Activated CD4-positive, alpha-beta T cell treated with anti-CD3 and anti-CD28 coated beads, Interleukin-2, amount 50 U/mL, for 1 hour (primary cell): Measurements from ENCODE around the gene MTCL3.

Experiments
- DNase-seq: peaks from one replicate; pipeline ENCODE4 v3.0.0-alpha.2; 2020

The MTCL3 gene

DNA sequence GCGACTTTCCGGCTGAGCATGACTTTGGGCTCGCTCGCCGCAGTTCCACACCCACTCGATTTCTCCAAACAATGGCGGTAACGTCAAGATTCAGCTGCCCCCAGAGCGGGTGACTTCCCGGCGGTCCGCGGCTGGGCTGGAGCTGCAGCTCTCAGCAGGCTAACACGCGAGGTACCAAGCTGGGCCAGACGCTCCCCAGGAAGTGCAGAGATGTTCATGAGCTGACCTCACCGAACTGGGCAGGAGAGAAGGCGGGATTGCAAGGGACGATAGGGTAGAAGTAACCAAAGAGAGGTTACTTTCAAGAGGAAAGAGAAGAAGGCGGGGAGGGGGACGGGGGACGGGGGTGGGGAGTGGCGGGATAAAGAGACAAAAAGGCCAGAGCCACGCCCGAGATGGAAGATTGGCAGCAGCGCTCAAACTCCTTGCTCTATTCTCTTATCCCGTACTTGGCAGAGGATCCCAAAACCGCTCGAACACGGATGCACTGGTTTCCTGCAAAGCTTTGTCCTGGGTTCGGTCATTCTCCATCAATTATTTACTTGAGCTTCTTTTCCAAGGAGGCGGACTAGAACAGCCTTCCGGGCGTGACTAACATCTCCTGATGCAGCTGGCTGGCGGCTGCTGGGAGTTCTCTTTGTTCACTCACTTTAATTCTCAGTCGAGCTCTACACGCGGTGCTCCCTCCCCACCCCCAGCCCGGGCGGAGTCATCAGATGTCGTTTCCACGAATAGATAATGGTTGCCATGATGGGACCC is at the start of gene MTCL3:
Gene MTCL3, minus strand, starts transcription at position 626 of the 759 bp plus-strand sequence.
- peak; percentile 4 for DNase-seq

DNA sequence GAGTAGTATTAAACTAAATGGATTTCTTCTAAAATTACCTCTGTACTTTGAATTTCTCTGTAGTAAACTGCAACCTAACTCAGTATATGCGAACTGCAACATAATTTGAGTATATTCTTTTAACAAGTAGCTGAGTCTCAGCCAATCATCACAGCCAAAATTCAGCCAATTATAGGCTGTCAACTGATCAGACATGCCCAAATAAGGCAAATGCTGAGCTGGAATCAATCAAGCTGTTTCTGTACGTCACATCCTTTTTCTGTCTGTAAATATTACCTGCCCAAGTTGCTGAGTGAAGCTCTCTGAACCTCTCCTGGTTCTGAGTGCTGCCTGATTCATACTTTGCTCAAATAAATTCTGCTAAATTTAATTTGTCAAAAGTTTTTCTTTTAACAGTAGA is 48.3 kb upstream of the MTCL3 start:
- DNase-seq = no peak

DNA sequence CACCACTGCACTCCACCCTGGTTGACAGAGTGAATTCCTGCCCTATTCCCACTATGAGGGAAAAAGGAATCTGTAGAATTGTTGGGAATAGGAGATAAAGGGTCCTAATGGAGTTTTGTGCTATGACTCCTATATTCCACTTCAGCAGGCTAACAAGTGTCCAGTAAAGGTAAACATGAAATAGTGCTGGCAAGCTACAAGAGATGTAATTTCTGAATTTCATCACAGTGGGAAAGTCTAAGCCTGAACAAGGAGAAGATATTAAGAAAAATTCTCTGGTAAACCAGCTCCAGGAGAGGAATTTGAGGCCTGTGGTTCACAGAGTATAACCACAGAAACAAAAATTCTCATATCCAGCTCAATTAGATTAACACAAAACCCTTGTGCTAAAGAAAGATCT is 47.5 kb upstream of the MTCL3 start:
- no peak for DNase-seq

DNA sequence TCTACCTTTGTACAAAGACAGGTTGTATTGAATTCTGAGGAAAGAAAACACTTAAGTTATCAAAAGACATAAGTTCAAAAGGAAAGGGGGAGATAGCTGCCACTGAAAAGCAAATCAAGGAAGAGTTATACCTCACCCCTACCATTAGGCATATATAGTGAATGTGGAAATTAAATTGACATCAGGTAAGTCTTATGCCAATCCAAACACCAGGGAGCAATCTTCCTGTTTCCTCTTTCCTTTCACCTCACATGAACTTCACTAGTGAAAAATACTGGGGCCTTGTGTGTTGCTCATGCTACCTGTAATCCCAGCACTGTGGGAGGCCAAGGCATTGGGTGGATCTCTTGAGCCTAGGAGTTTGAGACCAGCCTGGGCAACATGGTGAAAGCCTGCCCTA is 47.0 kb upstream of the MTCL3 start:
- DNase-seq = no peak

DNA sequence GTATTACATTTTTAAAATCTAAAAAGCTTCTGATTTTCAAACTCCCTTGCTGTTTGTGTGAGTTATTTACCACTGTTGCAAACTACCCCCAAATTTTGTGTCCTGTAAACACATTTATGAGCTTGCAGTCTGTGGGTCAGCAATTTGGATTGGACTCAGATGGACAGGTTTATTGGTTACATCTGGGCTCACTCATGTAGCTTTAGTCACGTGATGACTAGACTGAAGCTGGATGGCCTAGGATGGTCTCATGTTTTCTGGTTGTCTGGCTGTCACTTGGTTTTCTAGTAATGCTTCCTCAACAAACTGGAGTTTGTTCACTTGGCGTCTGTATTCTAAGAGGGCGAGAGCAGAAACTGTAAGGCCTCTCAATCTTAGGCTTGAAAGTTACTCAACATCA is 45.6 kb upstream of the MTCL3 start:
- DNase-seq = no peak

DNA sequence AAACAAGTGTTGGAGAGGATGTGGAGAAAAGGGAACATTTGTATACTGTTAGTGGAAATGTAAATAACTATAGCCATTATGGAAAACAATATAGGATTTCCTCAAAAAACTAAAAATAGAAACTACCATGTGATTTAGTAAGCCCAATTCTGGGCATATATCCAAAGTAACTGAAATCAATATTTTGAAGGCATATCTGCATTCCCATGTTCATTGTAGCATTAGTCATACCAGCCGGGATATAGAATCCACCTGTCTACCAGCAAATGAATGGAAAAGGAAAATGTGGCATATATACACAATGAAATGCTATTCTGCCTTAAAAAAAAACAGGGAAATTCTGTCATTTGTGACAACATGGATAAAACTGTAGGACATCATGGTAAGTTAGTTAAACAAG is 42.5 kb upstream of the MTCL3 start:
- DNase-seq = no peak

DNA sequence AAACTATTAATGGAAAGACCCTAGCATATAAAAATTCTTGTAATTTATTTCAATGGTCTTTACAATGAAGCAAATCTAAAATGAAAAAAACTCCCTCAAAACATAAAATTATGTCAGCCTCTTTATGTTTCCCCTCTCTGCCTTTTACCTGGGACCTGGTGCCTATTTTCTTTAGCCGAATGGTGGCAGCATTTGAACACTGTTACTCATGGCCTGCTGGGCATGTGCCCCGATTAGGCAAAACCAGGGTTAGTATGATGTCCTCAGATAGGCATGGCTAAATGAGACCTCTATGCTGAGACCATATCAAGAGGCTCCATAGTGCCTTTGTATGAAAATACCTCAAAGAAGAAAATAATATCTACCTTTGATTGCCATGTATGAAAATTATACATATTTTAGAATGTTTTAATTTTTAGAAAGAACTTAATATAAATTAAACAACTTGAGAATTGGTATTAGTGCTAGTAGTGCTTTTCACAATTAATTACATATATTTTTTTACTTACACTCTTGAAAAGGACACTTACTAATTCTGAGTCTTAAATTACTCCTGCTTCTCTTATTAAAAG is 35.4 kb upstream of the MTCL3 start:
- no peak for DNase-seq

DNA sequence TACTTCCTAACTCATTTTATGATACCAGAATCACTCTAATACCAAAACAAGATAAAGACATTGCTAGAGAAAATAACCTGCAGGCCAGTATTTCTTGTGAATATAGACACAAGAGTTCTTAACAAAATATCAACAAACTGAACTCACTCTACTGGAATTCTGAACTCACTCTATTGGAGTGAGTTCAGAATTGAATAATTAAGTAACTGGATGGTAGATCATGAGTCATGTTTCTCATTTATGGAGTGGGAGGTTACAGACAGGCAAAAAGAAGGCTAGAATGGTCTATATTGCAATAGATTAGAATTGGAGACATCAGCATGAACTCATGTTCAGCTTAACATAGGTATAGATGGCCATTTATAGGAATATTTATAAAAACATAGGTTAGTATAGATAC is 31.3 kb upstream of the MTCL3 start:
- no peak for DNase-seq

DNA sequence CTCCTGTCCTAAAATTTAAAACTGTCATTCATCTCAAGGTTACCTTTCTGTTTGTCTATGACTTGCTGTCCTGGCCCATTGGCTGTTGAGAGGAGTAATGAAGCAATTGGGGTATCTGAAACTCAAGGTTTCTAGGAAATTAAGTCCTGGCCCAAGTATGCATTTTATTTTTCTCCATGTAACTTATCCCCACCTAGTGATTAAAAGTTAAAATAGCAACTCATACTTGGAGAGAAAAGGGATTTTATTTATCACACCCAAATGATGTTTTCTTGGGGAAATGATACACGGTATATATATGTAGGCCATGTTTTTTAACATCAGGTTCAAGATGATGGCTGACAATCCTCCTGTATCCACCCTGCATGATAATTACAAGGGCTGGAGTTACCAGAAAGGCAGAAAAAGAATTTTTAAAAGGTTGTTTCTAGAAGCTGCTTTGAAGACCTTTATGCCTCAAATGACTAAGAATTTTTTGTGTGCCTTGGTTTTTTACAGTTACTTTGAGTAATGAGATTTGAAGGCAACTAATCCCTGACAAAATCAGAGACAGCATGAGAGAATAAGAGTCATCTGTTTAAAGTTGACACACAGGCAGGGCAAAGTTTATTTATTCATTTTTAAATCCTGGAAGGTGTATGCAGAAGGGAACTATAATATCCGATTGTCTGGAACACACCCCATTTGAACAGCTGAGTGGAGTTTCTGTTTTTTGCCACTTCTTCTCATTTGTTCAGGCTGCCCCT is 28.9 kb upstream of the MTCL3 start:
- DNase-seq = no peak

DNA sequence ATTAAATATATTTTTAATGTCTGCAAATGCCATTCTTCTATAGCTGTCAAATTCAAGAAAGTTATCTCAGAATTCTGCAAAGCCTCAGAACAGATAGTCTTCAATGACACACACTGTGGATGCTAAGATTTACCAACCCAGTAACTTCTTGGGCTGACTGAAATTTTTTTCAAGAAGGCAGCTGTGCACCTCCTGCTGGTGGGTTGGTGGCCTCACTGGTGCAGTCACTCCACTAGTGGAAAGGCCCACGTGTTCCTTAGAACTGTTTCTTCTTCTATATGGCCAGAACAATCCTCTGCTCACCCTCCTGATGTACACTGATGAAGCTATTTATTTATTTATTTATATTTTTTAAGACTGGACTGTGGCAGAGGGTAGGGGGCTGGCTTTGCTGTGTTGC is 28.1 kb upstream of the MTCL3 start:
- DNase-seq = peak; percentile 2

DNA sequence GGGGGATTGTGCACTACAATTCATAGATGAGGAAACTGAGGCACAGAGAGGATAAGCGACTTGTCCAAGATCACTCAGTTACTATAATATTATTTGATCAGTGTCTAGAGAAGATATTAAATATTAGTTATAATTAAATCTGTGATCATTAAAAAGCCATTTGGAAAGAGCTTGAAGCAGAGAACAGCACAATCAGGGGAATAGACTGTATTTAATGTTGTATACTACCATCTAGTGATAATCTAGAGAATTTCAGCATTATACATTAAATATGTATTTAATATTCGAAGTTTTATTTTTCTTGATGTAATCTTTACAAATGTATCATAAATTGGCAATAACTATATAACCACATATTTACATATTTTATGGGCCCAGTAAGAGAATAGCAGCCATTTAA is 20.1 kb upstream of the MTCL3 start:
- no peak for DNase-seq

DNA sequence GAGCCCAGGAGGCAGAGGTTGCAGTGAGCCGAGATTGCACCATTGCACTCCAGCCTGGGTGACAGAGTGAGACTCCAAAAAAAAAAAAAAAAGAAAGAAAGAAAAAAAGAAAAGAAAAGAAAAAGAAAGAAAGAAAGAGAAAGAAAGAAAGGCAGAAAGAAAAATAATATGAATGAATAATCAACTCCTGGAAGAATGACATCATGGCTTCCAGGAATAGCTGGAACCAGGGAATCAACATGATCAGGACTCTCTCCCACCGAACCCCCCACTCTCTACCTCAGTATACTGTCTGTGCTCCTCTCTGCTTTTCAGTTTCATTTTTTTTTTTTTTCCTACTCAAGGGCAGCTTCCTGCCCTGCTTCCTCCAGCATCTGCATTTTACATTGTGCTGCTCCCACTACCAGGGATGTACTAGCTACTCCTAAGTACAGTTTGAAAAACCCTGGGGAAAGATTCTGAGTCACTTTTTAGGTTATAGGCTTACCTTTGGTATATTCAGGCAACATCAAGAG is 19.7 kb upstream of the MTCL3 start:
- DNase-seq = no peak

DNA sequence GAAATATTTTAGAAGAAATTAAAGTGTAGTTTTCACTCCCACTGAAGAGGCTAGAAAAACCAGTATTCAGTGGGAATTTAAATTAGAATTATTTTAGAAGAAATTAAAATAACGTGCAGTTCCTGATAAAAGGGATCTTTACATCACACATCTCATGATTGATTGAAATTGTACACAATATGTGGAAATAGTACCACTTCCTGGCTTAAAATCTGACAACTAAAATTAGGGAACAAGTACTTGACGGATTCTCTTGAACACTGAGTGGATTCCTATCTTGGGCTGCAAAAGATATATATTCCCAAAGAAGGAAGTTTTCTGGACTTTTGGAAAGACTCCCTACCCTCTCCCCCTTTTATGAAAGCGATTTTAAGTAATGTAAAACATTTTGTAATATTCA is 14.6 kb upstream of the MTCL3 start:
- no peak for DNase-seq

DNA sequence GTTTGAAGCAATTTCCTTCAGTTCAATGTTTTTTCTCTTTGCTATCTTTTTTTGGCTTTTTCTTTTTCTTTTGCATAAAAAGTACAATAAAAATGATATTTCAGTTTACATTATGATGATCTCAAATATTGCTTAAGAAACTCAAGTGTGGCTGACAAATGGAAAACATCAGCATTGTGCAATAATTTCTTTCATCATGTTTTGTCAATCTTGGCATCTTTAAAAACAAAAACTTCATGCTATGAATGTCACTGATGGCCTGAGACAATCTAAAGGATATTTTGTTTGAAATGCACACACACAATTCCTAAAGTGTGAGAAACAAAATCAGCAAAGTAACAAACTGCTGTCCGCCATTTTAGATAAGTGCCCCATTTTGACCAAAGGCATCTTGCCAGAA is 13.9 kb upstream of the MTCL3 start:
- DNase-seq = no peak

DNA sequence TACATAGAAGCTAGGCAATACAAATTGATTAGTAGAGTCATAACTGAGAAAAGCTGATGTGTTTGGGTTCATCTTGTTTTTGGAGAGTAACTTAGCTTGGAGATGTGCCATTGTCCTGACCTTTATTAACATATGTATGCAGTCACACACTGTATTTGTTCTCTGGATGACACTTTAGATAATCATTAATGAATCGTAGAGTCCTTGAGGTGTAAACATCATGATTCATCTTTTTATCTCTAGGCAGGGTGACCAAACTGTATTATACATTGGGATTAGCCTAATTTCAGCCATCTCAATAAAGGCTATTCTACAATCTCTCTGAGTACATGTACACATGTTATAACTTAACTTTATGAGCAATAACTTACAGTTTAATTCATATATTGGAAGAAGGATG is 3.6 kb upstream of the MTCL3 start:
- no peak for DNase-seq

DNA sequence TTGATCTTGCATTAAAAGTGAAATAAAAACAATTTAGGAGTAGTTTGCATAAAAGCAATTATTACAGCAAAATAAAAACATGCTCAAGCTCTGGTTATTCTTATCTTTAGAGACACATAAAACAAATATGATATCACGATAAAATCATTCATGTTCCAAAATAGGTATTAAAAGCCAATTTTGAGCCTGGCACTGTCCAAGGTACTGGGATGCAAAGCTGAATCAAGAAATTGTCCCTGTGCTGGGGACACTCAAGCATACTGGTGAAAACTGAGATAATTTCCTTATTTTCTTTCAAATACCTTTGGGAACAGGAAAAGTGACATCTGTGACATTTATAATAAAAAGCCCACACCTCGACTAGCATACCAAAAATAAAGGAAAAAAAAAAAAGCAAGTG is 931 bp upstream of the MTCL3 start:
- peak; percentile 6 for DNase-seq

DNA sequence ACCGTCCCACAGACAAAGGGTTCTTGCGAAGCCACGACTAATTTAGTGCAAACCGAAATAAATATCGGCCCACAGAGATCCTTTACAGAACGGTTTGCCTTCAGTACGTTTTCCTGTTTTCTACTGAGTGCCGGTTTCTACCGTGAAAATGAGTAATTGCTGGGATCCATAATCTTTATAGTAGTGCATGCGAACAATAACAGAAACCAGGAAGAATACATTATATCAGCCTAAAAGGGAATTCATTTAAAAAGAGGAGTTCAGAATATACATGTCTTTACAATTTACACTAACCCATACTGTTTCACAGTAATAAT is 292 bp upstream of the MTCL3 start:
- DNase-seq = no peak

DNA sequence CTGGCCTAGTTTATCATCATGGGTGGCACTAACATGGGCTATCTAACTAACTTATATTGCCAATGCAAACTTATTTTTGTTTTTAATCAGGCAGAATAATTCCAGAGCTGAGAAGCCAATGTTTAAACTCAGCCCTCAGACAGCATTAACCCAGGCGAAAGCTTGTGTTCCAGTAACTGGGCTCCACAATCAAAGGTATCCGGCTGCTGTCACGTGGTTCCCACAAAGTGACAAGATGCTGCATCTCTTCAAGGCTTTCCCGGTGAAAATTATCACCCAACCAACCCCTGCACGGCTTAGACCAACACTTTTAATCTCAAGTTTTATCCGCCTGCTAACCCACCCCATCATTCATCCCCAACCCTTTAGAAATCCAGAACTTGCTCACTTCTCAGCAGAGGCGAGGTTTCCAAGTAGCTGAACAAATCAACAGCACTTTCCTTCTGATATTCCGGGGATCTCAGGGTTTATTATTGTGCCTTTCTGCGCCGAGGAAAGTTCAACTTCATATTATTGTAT is 885 bp downstream of the MTCL3 start:
- no peak for DNase-seq

DNA sequence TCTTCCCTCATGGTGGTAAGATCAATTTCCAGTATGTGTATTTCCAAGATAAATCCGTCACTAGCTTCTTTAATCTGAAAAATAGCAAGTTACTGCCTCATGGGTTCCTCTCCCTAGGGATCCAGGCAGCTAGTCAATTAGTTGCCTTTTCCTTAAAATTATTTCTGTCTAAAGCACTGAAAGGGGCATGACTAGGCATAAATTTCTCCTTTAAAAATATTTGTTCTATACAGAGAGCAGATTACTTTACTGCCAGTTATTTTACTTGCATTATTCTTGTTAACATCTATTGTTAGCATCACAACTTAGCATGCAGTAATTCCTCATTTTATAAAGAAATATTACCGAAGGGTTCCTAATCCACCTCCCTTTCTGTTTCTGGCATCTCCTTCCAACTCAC is 1.4 kb downstream of the MTCL3 start:
- DNase-seq = no peak

DNA sequence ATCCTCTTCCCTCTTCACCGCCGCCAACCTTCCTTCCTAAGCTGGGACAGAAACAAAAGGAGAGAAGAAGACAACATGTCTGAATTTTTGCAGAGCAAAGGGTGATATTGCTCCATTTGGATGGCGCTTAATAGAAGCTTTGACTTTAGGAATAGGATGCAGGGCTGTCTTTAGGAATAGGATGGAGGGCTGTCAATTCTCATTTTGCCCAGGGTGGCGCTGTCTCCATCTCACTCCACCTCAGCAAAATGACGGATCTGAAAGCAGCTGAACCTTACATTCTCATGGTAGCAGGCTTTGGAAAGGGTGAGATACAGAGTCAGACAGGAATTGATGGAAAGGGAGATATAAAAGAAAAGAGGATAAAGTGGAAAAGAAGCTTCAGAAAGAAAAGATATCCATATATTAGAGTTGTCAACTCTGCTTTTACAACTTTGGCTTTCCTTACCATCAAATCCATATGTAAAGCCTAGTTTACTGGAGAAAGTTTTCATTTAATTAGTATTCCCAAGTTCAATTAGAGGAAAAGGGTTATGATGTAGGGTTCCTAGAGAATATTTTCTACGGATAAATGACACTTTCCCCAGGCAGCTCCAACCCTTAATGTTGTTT is 2.4 kb downstream of the MTCL3 start:
- peak; percentile 39 for DNase-seq

DNA sequence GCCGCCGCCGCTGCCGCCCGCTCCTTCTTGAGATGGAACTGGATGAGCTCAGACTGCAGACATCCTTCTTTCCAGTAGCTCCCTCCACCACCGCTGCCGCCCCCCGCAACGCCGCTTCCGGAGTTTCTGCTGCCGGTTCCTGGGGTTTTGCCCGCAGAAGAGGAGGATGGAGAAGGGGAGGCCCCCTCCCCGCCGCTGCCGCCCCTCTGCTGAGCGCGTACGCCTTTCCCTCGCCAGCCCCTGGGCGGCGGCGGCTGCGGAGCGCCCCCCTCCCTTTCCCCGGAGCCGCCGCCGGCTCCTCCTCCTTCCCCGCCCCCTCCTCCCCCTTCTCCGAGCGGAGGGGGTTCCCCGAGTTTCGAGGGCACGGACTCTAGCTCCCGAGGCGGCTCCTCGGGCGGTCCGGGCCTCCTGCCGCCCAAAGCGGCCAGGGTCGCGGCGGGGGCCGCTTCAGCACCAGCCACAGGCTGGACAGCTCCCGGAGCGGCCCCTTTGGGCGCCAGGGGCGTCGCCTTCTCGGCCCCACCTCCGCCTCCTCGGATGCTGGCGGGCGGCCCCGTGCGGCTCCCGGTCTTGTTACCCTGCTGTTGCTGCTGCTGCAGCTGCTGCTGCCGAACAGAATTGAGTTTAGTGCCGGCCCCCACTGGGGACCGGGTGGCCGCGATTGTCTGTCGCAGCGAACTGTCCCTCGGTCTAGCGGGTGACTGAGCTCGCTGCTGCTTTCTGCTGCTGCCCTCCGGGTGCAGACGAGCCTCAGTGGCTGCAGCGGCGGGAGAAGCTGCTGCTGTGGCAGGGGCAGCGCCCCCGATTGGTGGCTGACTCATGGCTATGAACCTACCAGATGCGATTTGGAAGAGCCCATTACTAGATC is 3.1 kb downstream of the MTCL3 start:
- peak; percentile 63 for DNase-seq

DNA sequence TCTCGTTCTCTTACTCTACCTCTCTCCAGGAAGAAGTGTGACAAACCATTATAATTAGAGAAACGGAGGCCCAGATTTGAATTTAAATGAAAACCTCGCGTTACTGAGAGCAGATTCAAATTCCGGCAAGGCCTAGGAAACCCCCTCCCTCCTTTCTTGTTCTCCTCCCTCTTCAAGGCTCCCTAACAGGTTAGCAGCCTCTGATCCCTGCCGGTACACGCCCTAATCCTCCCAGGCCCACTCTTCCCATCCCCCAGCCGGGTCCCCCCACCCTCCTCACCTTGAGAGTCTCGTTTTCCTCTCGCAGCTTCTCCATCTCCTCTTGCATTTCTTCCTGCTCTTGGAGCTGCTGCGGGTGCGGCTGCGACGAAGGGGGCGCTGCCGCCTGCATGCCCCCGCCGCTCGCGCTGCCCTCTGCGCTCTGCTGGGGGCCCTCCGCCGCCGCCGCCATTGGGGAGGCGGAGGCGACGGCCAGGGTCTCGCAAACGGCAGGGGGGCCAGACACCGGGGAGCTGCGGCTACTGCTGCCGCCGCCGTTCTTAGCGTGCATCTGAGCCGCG is 3.8 kb downstream of the MTCL3 start:
- peak; percentile 27 for DNase-seq
